Loucy (cell line): ENCODE results near the gene TMED7.

Experiments
- H2AFZ ChIP-seq: fragments of 200-600 bp; sonication (generic); 2 replicates; pipeline ENCODE4 v1.6.0; 2016; ENCODE audit warnings: antibody characterized with exemption, mild to moderate bottlenecking, low read length, moderate library complexity
- H3F3A ChIP-seq: fragments of 200-600 bp; 2 replicates; pipeline ENCODE4 v1.6.0; 2016; ENCODE audit warnings: antibody characterized with exemption, low read depth, mild to moderate bottlenecking
- H3K27me3 ChIP-seq: fragments of 200-600 bp; sonication (generic); 2 replicates; pipeline ENCODE4 v1.6.1; 2014; ENCODE audit warnings: low read length, mild to moderate bottlenecking; ENCODE audit not compliant: insufficient read depth, poor library complexity, severe bottlenecking
- H3K36me3 ChIP-seq: fragments of 200-600 bp; sonication (generic); 2 replicates; pipeline ENCODE4 v1.6.1; 2016; ENCODE audit warnings: low read length; ENCODE audit not compliant: insufficient read depth
- H3K4me1 ChIP-seq: fragments of 200-600 bp; sonication (generic); 2 replicates; pipeline ENCODE4 v1.5.1; 2014; ENCODE audit warnings: low read length, mild to moderate bottlenecking; ENCODE audit not compliant: insufficient read depth, poor library complexity, severe bottlenecking
- H3K4me2 ChIP-seq: fragments of 200-600 bp; sonication (generic); 2 replicates; pipeline ENCODE4 v1.6.0; 2014; ENCODE audit warnings: antibody characterized with exemption, low read length, low read depth, mild to moderate bottlenecking; ENCODE audit not compliant: poor library complexity, severe bottlenecking
- H3K4me3 ChIP-seq: fragments of 200-600 bp; sonication (generic); 2 replicates; pipeline ENCODE4 v1.5.1; 2014; ENCODE audit warnings: low read length, mild to moderate bottlenecking, mixed read lengths; ENCODE audit not compliant: poor library complexity, severe bottlenecking
- H3K79me2 ChIP-seq: fragments of 200-600 bp; sonication (generic); 2 replicates; pipeline ENCODE4 v1.6.1; 2014; ENCODE audit warnings: low read length; ENCODE audit not compliant: insufficient read depth
- H3K9ac ChIP-seq: fragments of 200-600 bp; sonication (generic); 2 replicates; pipeline ENCODE4 v1.6.0; 2014; ENCODE audit warnings: mild to moderate bottlenecking, low read depth, low read length, moderate library complexity; ENCODE audit not compliant: poor library complexity, severe bottlenecking
- H3K9me2 ChIP-seq: fragments of 200-600 bp; sonication (generic); replicated peaks from 2 replicates; pipeline ENCODE4 v1.6.1; 2016; ENCODE audit warnings: low read depth, low read length, mixed read lengths
- H3K9me3 ChIP-seq: fragments of 200-600 bp; sonication (generic); 2 replicates; pipeline ENCODE4 v1.6.1; 2014; ENCODE audit warnings: mild to moderate bottlenecking, antibody characterized with exemption, low read length, low read depth; ENCODE audit not compliant: insufficient read depth
- H4K20me1 ChIP-seq: fragments of 200-600 bp; sonication (generic); 2 replicates; pipeline ENCODE4 v1.6.0; 2014; ENCODE audit warnings: antibody characterized with exemption, low read length, mild to moderate bottlenecking; ENCODE audit not compliant: insufficient read depth, poor library complexity, severe bottlenecking
- EZH2phosphoT487 ChIP-seq: fragments of 200-600 bp; IDR thresholded peaks from 2 replicates; pipeline ENCODE4 v1.6.1; 2018; ENCODE audit warnings: antibody characterized with exemption, mild to moderate bottlenecking, moderate library complexity, borderline replicate concordance
- TF ChIP-seq, protein P1 (sequence below): fragments of 200-600 bp; sonication (generic); conservative IDR thresholded peaks from 2 replicates; pipeline ENCODE4 v1.5.1; 2014; ENCODE audit warnings: mild to moderate bottlenecking, antibody characterized with exemption, low read length

The TMED7 gene

DNA sequence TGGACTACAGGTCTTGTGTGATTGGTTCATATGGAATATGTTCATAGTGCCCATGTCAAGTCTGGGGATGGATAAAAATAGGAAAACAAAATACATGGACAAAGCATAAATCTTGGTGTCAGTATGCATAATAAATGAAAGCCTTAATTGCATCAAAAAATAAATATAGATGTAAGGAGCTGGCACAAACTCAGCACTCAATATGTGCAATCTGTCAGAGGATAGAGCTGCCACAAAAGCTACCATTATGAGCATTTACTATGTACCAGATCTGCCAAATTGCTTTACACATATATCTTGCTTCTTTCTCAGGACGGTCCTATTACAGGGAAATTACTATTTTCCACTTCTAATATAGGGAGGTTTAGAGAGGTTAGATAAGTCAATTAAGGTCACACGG is 18.2 kb upstream of the TMED7 start:
- TF ChIP-seq, protein P1, sequence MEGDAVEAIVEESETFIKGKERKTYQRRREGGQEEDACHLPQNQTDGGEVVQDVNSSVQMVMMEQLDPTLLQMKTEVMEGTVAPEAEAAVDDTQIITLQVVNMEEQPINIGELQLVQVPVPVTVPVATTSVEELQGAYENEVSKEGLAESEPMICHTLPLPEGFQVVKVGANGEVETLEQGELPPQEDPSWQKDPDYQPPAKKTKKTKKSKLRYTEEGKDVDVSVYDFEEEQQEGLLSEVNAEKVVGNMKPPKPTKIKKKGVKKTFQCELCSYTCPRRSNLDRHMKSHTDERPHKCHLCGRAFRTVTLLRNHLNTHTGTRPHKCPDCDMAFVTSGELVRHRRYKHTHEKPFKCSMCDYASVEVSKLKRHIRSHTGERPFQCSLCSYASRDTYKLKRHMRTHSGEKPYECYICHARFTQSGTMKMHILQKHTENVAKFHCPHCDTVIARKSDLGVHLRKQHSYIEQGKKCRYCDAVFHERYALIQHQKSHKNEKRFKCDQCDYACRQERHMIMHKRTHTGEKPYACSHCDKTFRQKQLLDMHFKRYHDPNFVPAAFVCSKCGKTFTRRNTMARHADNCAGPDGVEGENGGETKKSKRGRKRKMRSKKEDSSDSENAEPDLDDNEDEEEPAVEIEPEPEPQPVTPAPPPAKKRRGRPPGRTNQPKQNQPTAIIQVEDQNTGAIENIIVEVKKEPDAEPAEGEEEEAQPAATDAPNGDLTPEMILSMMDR: no peak
- TF ChIP-seq EZH2phosphoT487: no peak
- Histone ChIP-seq H3F3A (no peaks in the 10 kb centered on the region), H3K9me2 (no peaks in the 10 kb centered on the region), H3K4me2 (no peak overlapping the region), H3K4me1 (no peaks in the 10 kb centered on the region), H2AFZ (no peak overlapping the region), H3K9me3 (no peaks in the 10 kb centered on the region), H4K20me1 (no peaks in the 10 kb centered on the region), H3K9ac (no peak overlapping the region), H3K79me2 (no peaks in the 10 kb centered on the region), H3K27me3 (no peaks in the 10 kb centered on the region), H3K4me3 (no peak overlapping the region), H3K36me3 (no peaks in the 10 kb centered on the region)

DNA sequence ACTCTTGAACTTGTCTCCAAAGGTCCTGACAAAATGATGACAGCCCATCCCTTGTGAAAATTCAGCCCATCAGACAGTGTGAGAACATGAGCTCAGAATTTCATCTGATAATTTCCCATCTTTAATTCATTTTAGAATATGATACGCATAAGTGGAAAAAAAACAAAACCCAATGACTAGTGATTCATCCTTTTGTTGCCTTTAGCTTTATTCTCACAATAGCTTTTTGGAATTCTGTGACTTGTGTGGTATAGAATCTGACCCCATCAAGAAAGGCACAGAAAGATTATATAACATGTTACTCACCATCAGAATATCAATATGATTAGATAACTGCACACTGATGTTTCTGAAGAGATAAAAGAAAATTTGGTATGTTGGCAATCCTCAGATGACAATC is 16.1 kb upstream of the TMED7 start:
- H3K9me2 ChIP-seq: no peaks in the 10 kb centered on the region
- TF ChIP-seq, protein P1: no peak
- no peak for TF ChIP-seq EZH2phosphoT487
- H4K20me1 ChIP-seq: no peaks in the 10 kb centered on the region
- no peaks in the 10 kb centered on the region for H3K36me3 ChIP-seq
- no peaks in the 10 kb centered on the region for H3K4me1 ChIP-seq
- no peaks in the 10 kb centered on the region for H3K9me3 ChIP-seq
- H3F3A ChIP-seq: no peaks in the 10 kb centered on the region
- H3K27me3 ChIP-seq: no peaks in the 10 kb centered on the region
- H3K4me2 ChIP-seq: no peak overlapping the region
- no peak overlapping the region for H3K9ac ChIP-seq
- H3K79me2 ChIP-seq: no peaks in the 10 kb centered on the region
- no peak overlapping the region for H2AFZ ChIP-seq
- no peak overlapping the region for H3K4me3 ChIP-seq

DNA sequence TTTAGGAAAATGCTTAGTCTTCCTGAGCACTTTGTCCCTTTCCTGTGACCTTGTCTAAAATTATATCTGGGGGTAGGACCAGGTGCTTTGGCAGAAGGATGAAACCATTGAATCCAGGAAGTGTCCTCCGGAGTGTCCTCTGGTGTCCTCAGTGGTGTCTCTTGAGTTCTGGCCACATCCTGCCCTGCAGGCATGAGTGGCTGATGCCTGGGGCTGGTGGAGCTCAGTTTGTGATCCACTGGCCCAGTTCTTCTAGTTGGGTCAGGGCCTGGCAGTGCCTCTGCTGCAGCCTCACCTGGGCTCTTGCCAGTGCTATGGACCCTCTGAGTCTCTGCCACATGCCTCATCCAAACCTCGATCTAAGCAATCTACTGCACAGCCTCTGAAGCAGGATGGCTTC is 14.4 kb upstream of the TMED7 start:
- no peaks in the 10 kb centered on the region for H3K27me3 ChIP-seq

More for the DNA sequence above, 14.4 kb upstream of the TMED7 start:
- Histone ChIP-seq H3K9me2 (no peaks in the 10 kb centered on the region), H3F3A (no peaks in the 10 kb centered on the region), H3K9ac (no peak overlapping the region), H3K36me3 (no peaks in the 10 kb centered on the region), H3K79me2 (no peaks in the 10 kb centered on the region), H3K4me1 (no peaks in the 10 kb centered on the region), H2AFZ (no peak overlapping the region), H3K9me3 (no peaks in the 10 kb centered on the region), H4K20me1 (no peaks in the 10 kb centered on the region), H3K4me3 (no peak overlapping the region), H3K4me2 (no peak overlapping the region)
- TF ChIP-seq, protein P1: no peak
- no peak for TF ChIP-seq EZH2phosphoT487
